Measurements from ENCODE around the gene MAST4. TPM values are rescaled to one million over a fixed set of nuclear protein-coding genes. Genes with fewer than 3 reads are reported as not detected.

MAST4 gene
- total RNA-seq, 1 donor from 2014 or later, result 22.3 TPM

DNA sequence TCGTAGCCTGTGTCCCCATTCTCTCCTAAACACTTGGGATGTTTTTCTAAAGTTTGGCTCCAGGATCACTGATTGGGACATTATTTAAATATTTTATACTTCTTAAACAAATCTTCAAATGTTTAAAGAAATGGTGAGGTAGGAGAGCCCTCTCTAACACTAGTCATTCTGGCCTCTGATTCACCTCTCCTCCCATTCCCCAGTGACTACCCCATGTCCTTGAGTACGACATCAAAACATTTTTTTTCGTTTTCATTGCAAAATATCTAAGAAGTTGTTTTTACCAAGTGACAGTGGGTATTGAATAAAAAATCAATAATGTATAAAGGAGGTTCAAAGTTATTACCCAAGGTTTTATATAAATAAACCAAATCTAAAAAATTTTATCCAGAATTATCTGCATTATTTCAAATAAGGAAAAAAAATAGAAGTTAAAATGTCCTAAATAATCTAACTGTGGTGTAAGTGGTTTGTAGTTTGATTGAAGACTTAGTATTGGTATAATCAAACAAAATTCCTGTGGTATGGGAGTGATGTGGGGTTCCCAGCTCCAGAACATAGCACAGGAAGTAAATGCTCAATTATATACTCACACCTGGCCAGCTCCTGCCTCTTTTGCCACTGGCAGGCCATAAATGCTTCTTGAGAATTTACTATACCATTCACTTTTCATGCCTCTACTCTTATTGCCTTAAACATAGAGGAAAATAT, 51.1 kb downstream of the MAST4 start:
- H3K9me3 Mint-ChIP-seq (ENCODE audit: unreplicated experiment), result peaks cover 6% of the 10 kb centered on the region
- peaks cover 11% of the 10 kb centered on the region for H3K4me1 Mint-ChIP-seq (ENCODE audit: low read depth, unreplicated experiment)
- Histone ChIP-seq H3K27ac (ENCODE audit: low read depth, low read length) (no peak overlapping the region), H3K4me1 (ENCODE audit: insufficient read depth, low read length) (no peaks in the 10 kb centered on the region), H4K20me1 (ENCODE audit: insufficient read depth, low read length) (no peaks in the 10 kb centered on the region), H3K36me3 (ENCODE audit: insufficient read depth, low read length) (no peaks in the 10 kb centered on the region), H3K9ac (ENCODE audit: low read length) (no peak overlapping the region), H3K4me3 (ENCODE audit: insufficient read depth, low read depth, low read length) (no peak overlapping the region), H3K27me3 (ENCODE audit: insufficient read depth, low read length) (no peaks in the 10 kb centered on the region), H3K9me3 (ENCODE audit: insufficient read depth, low read depth, low read length) (peaks cover 2% of the 10 kb centered on the region), H2AFZ (ENCODE audit: low read depth, low read length) (no peak overlapping the region), H3K79me2 (ENCODE audit: insufficient read depth, low read length) (no peaks in the 10 kb centered on the region), H3K4me2 (ENCODE audit: low read length) (no peak overlapping the region)
- peak; percentile 66 for DNase-seq (ENCODE audit: low read depth)
- FAIRE-seq, result no peak
- no peak overlapping the region for H3K4me3 Mint-ChIP-seq (ENCODE audit: unreplicated experiment)
- H3K36me3 Mint-ChIP-seq (ENCODE audit: low read depth, unreplicated experiment), result no peaks in the 10 kb centered on the region
- TF ChIP-seq, protein P1, sequence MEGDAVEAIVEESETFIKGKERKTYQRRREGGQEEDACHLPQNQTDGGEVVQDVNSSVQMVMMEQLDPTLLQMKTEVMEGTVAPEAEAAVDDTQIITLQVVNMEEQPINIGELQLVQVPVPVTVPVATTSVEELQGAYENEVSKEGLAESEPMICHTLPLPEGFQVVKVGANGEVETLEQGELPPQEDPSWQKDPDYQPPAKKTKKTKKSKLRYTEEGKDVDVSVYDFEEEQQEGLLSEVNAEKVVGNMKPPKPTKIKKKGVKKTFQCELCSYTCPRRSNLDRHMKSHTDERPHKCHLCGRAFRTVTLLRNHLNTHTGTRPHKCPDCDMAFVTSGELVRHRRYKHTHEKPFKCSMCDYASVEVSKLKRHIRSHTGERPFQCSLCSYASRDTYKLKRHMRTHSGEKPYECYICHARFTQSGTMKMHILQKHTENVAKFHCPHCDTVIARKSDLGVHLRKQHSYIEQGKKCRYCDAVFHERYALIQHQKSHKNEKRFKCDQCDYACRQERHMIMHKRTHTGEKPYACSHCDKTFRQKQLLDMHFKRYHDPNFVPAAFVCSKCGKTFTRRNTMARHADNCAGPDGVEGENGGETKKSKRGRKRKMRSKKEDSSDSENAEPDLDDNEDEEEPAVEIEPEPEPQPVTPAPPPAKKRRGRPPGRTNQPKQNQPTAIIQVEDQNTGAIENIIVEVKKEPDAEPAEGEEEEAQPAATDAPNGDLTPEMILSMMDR (IDR thresholded peaks at IDR 0.05; ENCODE audit: insufficient read depth, low read depth, low read length), result no peak
- no peaks in the 10 kb centered on the region for H3K27me3 Mint-ChIP-seq (ENCODE audit: low read depth, unreplicated experiment)
- H3K27ac Mint-ChIP-seq (ENCODE audit: unreplicated experiment), result peak overlapping the region; percentile 41

DNA sequence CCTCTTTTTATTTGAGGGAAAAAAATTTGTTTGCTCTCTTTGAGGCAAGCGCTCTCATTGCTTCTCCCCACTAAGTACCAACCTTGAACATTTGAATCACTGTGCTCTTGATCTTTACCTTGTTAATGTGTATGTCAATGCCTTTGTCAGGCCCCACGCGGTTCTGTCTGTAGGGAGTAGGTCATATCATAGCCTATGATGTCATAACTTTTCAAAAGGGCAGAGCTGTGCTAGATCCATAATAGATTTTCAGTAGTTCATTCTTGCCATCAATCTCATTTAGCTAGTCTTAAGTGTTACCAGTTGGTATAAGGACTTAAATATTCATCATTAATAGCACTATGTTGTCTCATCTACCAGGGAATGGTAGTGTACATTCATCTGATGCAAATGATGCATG, 56.6 kb downstream of the MAST4 start:
- TF ChIP-seq, protein P1 (IDR thresholded peaks at IDR 0.05; ENCODE audit: insufficient read depth, low read depth, low read length), result no peak
- no peak for TF ChIP-seq EZH2 (IDR thresholded peaks at IDR 0.05; ENCODE audit: insufficient read depth, low read length)
- no peaks in the 10 kb centered on the region for H3K36me3 Mint-ChIP-seq (ENCODE audit: low read depth, unreplicated experiment)
- no peak for DNase-seq (ENCODE audit: low read depth)
- peak overlapping the region; percentile 49 for H3K27ac ChIP-seq (ENCODE audit: low read depth, low read length)
- peaks cover 9% of the 10 kb centered on the region for H3K4me1 Mint-ChIP-seq (ENCODE audit: low read depth, unreplicated experiment)
- peaks cover 2% of the 10 kb centered on the region for H3K9me3 ChIP-seq (ENCODE audit: insufficient read depth, low read depth, low read length)
- no peaks in the 10 kb centered on the region for H3K27me3 ChIP-seq (ENCODE audit: insufficient read depth, low read length)
- no peak overlapping the region for H3K27ac Mint-ChIP-seq (ENCODE audit: unreplicated experiment)
- FAIRE-seq, result no peak
- H4K20me1 ChIP-seq (ENCODE audit: insufficient read depth, low read length), result no peaks in the 10 kb centered on the region
- no peak overlapping the region for H3K4me2 ChIP-seq (ENCODE audit: low read length)
- H3K9ac ChIP-seq (ENCODE audit: low read length), result no peak overlapping the region
- H2AFZ ChIP-seq (ENCODE audit: low read depth, low read length), result no peak overlapping the region
- H3K9me3 Mint-ChIP-seq (ENCODE audit: unreplicated experiment), result peaks cover 9% of the 10 kb centered on the region
- no peaks in the 10 kb centered on the region for H3K79me2 ChIP-seq (ENCODE audit: insufficient read depth, low read length)
- no peaks in the 10 kb centered on the region for H3K27me3 Mint-ChIP-seq (ENCODE audit: low read depth, unreplicated experiment)
- no peak overlapping the region for H3K4me3 ChIP-seq (ENCODE audit: insufficient read depth, low read depth, low read length)
- peaks cover 10% of the 10 kb centered on the region for H3K4me1 ChIP-seq (ENCODE audit: insufficient read depth, low read length)
- no peaks in the 10 kb centered on the region for H3K36me3 ChIP-seq (ENCODE audit: insufficient read depth, low read length)
- H3K4me3 Mint-ChIP-seq (ENCODE audit: unreplicated experiment), result no peak overlapping the region

DNA sequence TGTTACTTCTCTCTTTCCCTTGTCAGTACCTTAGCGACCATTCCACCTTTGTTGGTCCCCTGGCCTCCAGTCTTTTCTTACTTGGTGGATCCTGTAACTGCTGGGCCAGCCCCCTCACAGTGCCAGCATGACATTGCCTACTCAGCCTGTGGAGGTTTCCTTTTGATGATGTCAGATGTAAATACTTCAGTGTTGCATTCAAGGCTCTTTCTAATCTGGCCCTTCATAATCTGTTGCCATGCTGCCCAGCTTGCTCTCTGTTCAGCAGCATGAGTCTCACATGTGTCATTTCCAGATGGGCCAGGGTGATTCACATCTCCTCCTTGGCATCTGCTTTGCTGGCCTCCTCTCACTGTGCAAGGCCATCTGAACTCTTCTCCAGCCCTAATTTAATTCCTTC, 57.1 kb downstream of the MAST4 start:
- Mint-ChIP-seq H3K4me1 (ENCODE audit: low read depth, unreplicated experiment) (peaks cover 9% of the 10 kb centered on the region), H3K9me3 (ENCODE audit: unreplicated experiment) (peaks cover 9% of the 10 kb centered on the region), H3K4me3 (ENCODE audit: unreplicated experiment) (no peak overlapping the region), H3K27ac (ENCODE audit: unreplicated experiment) (peak overlapping the region; percentile 26), H3K36me3 (ENCODE audit: low read depth, unreplicated experiment) (no peaks in the 10 kb centered on the region), H3K27me3 (ENCODE audit: low read depth, unreplicated experiment) (no peaks in the 10 kb centered on the region)
- Histone ChIP-seq H3K4me1 (ENCODE audit: insufficient read depth, low read length) (peaks cover 10% of the 10 kb centered on the region), H3K9ac (ENCODE audit: low read length) (no peak overlapping the region), H3K27me3 (ENCODE audit: insufficient read depth, low read length) (no peaks in the 10 kb centered on the region), H3K4me2 (ENCODE audit: low read length) (peak overlapping the region; percentile 14), H3K79me2 (ENCODE audit: insufficient read depth, low read length) (no peaks in the 10 kb centered on the region), H3K9me3 (ENCODE audit: insufficient read depth, low read depth, low read length) (peaks cover 2% of the 10 kb centered on the region), H3K4me3 (ENCODE audit: insufficient read depth, low read depth, low read length) (no peak overlapping the region), H2AFZ (ENCODE audit: low read depth, low read length) (peak overlapping the region; percentile 13), H4K20me1 (ENCODE audit: insufficient read depth, low read length) (no peaks in the 10 kb centered on the region), H3K27ac (ENCODE audit: low read depth, low read length) (peak overlapping the region; percentile 49), H3K36me3 (ENCODE audit: insufficient read depth, low read length) (no peaks in the 10 kb centered on the region)
- FAIRE-seq (no peak), DNase-seq (ENCODE audit: low read depth) (peak; percentile 71)
- TF ChIP-seq, protein P1 (IDR thresholded peaks at IDR 0.05; ENCODE audit: insufficient read depth, low read depth, low read length), result no peak
- no peak for TF ChIP-seq EZH2 (IDR thresholded peaks at IDR 0.05; ENCODE audit: insufficient read depth, low read length)
